Measurements from ENCODE around the gene CHST7.

The CHST7 gene

DNA sequence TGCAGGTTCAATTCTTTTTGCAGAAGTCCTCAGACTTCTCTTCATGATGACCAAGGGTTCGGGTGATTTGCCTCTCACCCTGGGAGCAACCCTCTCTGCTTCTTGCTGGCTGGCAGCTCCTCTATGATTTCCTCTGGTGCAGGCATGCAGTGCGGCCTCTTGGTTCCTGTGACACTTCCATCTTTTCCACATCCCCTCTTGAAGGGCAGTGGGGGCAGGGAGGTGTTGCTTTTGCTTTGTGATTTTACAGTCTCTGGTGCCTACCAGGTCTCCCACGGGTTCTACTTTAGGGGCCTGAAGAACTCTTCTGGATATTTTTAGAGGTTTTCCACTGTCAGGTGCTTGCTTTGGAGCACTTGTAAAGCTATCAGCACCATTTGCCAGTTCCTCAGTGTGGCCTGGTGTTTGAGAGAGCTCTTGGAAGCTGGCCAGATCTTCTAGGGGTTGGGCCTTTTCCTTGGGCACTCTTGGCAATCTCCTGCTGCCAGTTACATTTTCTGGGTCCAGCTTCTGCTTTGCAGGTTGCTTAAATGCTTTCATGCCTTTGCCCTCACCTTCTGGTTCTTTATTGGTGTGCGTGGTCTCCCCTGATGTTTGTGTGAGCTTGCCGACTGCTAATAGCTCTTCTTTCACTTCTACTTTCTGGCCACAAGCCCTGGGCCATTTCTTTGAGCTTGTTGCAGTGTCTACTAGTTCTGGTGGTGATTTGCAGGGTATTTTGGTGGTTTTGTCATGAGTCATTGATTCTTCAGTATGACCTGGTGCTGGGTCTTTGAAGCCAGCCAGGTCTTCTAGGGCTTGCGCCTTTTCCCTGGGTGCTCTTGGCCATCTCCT is 11.5 kb upstream of the CHST7 start:
- TF ChIP-seq, protein P1, sequence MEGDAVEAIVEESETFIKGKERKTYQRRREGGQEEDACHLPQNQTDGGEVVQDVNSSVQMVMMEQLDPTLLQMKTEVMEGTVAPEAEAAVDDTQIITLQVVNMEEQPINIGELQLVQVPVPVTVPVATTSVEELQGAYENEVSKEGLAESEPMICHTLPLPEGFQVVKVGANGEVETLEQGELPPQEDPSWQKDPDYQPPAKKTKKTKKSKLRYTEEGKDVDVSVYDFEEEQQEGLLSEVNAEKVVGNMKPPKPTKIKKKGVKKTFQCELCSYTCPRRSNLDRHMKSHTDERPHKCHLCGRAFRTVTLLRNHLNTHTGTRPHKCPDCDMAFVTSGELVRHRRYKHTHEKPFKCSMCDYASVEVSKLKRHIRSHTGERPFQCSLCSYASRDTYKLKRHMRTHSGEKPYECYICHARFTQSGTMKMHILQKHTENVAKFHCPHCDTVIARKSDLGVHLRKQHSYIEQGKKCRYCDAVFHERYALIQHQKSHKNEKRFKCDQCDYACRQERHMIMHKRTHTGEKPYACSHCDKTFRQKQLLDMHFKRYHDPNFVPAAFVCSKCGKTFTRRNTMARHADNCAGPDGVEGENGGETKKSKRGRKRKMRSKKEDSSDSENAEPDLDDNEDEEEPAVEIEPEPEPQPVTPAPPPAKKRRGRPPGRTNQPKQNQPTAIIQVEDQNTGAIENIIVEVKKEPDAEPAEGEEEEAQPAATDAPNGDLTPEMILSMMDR (conservative IDR thresholded peaks at IDR 0.05; ENCODE audit: low read depth), result no peak
- ChIA-PET POLR2A (ENCODE audit: low non-redundant PET) (no interaction called here), CTCF (no interaction called here)
- DNase-seq (ENCODE audit: low spot score), result no peak
- no peak overlapping the region for H3K27ac ChIP-seq

DNA sequence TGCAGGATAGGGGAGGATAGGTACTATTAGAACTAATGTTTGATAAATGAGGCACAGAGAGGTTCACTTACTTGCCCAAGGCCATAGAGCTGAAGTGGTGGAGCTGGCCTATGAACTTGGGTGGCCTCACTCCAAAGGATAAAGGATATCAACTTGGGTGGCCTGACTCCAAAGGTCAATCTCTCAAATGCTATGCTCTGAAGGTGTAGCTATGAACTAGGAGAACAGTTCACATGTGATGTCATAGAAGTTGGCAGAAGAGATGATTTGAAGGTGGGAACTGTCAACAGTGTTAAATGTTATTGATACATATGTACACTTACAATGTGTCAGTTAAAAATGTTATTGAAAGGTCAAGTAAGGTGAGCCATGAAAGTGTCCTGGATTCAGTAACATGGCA is 6.2 kb upstream of the CHST7 start:
- DNase-seq (ENCODE audit: low spot score), result no peak
- ChIA-PET CTCF (interaction anchor here (0.6 kb wide), 1 partner anchor 463 kb away, joined by 3 read pairs; no protein-coding TSS in a partner anchor), POLR2A (ENCODE audit: low non-redundant PET) (no interaction called here)
- TF ChIP-seq, protein P1 (conservative IDR thresholded peaks at IDR 0.05; ENCODE audit: low read depth), result no peak
- H3K27ac ChIP-seq, result no peak overlapping the region

DNA sequence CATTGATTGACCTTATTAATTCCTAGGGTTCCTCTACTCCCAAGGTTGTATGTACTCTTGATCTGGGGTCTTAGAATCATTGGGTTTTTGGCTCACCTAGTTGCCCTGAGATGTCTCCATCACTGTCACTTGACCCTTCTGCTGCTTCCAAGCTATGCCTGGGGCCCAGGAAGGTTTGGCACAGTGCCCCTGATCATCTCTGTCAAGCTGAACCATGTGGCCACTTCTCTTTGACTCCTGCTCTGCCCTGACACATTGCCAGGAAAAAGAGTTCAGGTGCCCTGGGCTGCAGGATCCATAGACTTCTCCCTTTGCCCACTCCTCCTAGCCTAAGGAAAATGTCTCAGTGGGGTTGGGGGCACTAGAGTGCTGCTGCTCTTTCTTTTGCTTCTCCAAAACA is 3.9 kb upstream of the CHST7 start:
- POLR2A ChIA-PET (ENCODE audit: low non-redundant PET), result no interaction called here
- TF ChIP-seq, protein P1 (conservative IDR thresholded peaks at IDR 0.05; ENCODE audit: low read depth), result no peak
- DNase-seq (ENCODE audit: low spot score), result no peak
- H3K27ac ChIP-seq, result no peak overlapping the region
- CTCF ChIA-PET, result interaction anchor here (0.6 kb wide), 1 partner anchor 13 kb away, joined by 3 read pairs; no protein-coding TSS in a partner anchor

DNA sequence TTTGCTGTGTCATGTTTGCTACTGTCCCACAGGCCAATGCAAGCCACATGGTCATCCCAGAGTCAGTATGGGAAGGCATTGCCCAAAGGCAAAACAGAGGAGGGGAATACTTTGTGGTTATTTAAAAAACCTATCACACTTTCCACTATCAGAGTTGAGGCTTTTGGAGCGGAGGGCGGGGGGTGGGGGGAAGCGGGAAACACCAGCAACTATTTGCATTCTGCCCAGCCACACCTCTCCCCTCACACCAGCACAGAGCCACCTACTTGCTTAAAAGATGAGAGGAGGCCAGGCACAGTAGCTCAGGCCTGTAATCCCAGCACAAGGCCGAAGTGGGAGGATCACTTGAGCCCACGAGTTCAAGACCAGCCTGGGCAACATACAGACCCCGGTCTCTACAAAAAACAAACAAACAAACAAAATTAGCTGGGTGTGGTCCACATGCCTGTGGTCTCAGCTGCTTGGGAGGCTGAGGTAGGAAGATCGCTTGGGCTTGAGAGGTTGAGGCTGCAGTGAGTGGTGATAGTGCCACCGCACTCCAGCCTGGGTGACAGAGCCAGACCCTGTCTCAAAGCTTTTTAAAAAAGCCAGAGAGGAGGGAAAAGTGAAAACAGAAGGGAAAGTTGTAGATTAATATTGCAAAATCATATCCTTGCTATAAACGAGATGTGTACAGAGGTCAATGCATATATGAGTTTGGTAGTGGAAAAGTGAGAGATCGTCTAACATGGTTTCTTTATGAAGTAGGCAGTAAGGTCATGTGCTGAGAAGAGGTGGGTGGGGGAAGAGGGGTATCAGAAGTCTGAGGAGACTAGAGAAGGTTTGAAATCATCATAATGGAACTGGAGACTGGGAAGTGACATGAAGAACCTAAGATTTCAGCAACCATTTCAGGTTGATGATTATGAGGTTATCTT is 1.9 kb upstream of the CHST7 start:
- no peak overlapping the region for H3K27ac ChIP-seq
- ChIA-PET POLR2A (ENCODE audit: low non-redundant PET) (no interaction called here), CTCF (no interaction called here)
- TF ChIP-seq, protein P1 (conservative IDR thresholded peaks at IDR 0.05; ENCODE audit: low read depth), result no peak
- DNase-seq (ENCODE audit: low spot score), result no peak

DNA sequence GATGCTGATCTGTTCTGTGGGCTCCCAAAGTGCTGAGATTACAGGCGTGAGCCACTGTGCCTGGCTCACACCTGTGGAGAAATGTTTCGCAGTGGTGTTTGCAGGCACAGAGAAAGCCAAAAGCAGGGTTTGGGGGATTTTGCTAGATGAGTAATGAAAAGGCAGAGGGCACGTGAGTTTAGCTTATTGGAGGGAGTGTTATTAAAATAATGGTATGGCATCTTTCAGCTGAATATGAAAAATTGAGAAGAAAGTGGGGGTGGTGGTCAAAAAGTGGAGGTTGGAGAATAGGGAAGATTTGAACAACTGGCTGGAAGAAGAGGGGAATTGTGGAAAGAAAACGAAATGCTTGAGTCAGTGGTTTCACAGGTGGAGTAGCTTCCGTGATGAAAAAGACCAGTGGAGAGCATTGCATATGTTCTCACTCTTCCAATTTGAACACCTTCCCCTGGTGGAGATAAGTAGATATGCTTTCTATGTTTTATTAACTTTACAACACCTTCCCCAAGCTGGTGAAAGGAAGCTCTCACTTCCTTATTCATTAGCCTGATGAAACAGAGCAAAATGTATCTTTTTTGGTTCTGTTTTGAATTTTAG is 1.1 kb upstream of the CHST7 start:
- DNase-seq (ENCODE audit: low spot score), result no peak
- CTCF ChIA-PET, result no interaction called here
- H3K27ac ChIP-seq, result no peak overlapping the region
- TF ChIP-seq, protein P1 (conservative IDR thresholded peaks at IDR 0.05; ENCODE audit: low read depth), result no peak
- POLR2A ChIA-PET (ENCODE audit: low non-redundant PET), result no interaction called here

Measured in RWPE1 (cell line).